Inferior parietal cortex (tissue), 1 donor: Measurements from ENCODE around the gene CNTRL.
"Not testable (repeated sequence)": the region's sequence is repeated elsewhere in the genome, so short reads cannot be mapped to it uniquely, and the experiment has no call there.

Source experiments
- DNase-seq: peaks from one replicate; pipeline ENCODE4 v3.0.0-alpha.2; 2016; ENCODE audit errors: extremely low spot score

Gene CNTRL

DNA sequence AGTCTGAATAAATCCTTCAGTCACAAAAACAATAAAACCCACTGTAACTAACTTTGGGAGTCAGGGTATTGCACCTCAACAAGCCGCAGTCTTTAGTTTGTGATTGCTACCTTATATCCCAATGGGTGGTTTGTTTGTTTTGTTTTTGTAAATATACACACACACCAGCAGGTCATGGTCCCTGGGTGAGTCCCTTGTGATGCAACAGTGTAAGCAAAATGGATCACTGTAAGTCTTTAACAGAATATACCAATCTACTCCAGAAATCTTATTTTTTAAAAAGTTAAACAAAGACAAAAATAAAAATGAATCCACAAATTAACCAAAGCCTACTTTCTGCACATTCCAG, 104.6 kb downstream of the CNTRL start:
- not testable (repeated sequence) for DNase-seq

DNA sequence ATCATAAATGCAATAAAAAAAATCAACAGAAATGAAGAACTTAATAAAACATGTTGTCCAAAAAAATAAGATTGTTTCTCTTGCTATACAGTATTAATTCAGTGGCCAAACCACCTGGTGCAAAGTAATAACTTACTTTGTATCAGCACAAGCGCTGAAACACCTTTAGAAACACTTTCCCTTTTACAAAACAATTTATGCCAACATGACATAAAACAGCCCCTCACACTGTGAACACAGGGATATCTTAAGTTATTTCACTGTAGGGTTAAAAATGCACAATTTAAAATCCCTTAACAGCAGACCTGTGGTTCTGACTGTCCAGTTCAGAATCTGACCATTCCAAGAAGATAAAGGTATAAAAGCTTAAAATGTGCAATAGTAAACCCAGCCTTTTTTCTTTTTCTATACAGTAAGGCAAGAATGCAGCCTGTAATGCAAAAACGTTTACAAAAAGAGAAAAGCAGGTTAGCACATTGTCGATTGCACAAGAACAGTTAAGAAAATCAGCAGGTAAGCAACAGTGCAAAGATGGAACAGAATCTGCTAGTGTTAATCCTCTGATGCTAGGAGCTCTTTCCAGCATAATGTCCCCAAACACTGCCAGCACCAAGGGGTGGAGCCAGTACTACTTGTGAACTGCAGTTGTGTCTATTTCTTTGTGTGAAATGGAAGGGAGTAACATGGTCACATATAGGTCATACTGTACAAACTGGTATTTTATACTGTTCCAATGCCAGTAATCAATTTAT, 105.4 kb downstream of the CNTRL start:
- DNase-seq, result no peak

- no peak for DNase-seq
Observed at GRCh38 chr9:121182101-121182836, 107.5 kb downstream of the CNTRL start.

DNA sequence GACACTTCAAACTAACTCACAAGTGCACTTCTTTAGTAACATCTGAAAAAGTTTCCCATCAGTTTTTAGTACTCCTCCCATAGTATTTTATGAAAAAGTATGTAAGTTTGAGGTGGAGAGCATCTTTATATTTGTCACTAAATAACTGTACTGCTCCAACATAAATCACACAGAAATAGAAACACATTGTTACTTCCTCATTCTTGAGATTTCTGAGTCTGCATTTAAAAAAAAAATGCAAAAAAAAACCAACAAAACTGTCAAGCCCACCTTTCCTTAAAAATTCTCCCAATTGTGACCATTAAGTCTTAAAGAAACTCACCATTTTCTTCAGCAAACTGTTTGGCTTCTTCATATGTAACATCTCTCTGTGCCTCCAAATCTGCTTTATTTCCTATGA, 108.2 kb downstream of the CNTRL start:
- DNase-seq, result no peak

- DNase-seq, result no peak
Observed at GRCh38 chr9:121183666-121184423, 109.1 kb downstream of the CNTRL start.

DNA sequence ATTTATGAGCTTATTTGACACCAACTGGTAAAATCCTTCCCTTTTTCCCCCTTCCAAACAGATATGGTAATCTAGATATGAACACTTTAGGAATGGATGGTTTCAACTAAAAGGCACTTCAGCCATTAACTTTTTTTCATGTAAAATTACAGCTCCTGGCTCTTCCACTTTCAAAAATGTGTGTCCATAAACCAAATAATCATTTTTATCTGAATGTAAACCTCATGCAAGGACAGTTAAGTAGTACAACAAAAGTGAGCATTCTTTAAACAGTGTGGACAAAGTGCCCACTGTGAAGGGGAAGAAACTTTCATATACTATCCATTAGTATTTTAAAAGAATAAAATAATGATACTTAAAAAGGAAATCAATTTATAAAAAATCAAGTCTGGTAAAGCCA, 109.7 kb downstream of the CNTRL start:
- no peak for DNase-seq

DNA sequence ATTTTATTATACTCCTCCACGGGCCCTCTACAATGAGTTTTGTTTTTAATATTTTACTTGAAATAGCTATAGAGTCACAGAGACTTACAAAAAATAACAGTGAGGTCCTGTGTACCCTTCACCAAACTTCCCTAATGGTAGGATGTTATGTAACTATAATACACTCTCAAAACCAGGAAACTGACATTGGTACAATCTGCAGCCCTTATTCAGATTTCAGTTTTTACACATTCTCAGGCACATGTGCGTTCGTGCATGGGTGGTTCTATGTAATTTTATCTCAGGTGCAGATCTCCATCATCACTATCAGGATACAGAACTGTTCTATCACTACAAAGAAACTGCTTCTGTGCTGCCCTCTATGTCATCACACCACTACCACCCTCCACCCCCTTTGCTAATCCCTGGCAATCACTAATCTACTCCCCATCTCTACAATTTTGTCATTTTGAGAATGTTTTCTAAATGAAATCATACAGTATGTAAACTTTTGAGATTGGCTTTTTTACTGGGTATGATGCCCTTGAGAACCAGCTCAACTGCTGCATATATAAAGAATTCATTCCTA, 110.5 kb downstream of the CNTRL start:
- no peak for DNase-seq

DNA sequence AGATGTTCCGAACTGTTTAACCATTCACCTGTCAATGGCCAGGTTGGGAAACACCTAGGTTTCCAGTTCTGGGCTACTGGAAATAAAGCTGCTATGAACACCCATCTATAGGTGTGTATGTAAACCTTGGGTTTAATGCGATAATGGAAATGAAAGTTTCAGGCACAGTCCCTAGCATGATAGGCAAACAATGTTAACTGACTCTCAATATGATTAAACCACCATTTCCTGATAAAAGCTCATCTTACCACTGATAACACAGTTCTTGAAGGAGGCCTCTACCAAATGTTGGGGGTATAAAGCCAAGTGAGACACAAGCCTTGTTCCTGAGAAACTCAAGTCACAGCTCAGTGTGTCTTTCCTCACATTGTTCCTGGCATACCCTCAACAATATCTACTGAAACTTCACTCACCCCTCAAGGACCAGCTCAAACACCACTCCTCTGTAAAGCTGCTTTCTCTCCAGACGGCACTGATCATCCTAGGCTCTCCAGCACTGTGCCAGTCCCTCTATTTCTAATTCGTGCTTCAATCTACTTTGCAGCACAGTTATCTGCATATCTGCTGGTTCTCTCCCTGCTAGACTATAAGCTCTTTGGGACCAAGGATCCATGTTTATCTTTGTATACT, 111.1 kb downstream of the CNTRL start:
- DNase-seq, result no peak

- DNase-seq, result no peak
Observed at GRCh38 chr9:121187636-121188305, 113.0 kb downstream of the CNTRL start.

- DNase-seq, result no peak
Observed at GRCh38 chr9:121189006-121189405, 114.3 kb downstream of the CNTRL start.

GRCh38 chr9:121189660-121190059, 114.9 kb downstream of the CNTRL start:
- no peak for DNase-seq

DNA sequence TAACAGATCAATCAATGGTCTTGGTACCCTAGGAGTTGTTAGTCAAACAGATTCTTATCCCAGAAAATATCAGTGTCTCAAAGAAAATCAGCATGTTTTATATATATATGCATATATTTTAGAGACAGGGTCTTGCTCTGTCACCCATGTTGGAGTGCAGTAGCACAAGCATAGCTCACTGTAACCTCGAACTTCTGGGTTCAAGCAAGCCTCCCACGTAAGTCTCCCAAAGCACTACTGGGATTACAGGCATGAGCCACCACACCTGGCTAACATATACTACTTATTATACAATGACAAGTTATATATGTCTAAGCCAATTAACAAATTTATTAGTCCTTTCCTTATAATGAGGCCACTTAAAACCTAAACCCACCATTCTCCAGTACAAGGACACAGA, 116.5 kb downstream of the CNTRL start:
- no peak for DNase-seq

- DNase-seq, result no peak
Observed at GRCh38 chr9:121192518-121192917, 117.8 kb downstream of the CNTRL start.

- DNase-seq, result no peak
Observed at GRCh38 chr9:121192959-121193640, 118.3 kb downstream of the CNTRL start.

DNA sequence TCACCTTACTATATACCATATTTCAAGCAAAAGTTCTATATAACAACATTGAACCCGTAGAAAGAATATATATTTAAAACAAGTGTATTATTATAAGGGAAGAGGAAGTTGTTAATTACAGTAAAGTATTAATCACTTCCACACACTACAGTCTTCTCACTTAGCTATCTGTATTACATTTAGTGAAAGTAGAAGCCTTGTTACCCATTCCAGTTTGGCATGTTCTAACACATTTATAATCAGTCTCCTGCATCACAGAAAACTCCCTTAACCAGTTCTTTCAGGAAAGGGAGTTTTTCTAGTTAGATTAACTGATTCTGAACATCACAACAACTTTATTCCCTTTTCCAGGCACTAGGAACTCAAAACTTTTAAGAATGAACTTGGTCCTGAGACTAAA, 120.0 kb downstream of the CNTRL start:
- DNase-seq, result no peak

- DNase-seq, result no peak
Observed at GRCh38 chr9:121196389-121196788, 121.6 kb downstream of the CNTRL start.

DNA sequence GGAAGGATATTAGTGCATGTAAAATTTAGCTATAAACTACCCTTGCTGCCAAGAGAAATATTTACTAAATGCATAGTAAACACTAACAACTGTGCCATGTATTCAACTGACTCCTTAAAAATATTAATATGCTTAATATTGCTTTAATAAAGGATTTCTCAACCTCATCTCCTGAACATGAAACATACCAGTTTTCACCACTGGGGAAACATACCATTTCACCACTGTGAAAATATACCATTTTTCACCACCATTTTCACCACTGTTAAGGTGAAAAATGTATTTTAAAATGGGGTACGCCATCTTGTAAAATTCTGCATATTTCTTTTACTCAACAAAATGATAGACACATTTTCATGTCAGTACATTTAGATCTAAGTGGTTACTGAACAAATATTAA, 122.4 kb downstream of the CNTRL start:
- no peak for DNase-seq

DNA sequence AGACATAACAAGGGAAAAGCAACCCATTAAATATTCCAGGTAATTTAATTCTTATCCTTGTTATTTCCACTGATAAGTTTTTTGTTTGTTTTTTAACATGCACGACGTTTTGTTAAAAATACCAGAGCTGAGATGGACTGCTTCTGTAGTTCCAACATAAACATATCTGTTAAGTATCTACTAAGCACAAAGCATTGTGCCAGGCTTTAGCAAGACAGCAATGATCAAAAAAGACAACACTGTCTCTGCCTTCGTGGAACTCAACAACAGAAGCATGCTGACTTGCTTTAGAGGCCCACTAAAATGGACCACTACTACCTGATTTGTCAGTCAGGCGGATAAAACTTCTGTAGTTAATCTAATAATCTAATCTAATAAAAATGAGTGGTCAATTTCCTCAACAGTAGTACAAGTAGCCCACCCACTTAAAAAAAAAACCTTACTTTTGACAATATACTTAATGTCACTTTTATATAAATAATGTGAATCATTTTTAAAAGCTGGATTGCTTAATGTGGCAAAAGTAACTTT, 123.8 kb downstream of the CNTRL start:
- DNase-seq, result no peak

- DNase-seq, result no peak
Observed at GRCh38 chr9:121199921-121200320, 125.2 kb downstream of the CNTRL start.

GRCh38 chr9:121200356-121200755, 125.6 kb downstream of the CNTRL start:
- no peak for DNase-seq
